Peyer's patch (tissue), 4 donors: ENCODE measurements around the gene ZFPL1. TPM values are rescaled to one million over a fixed set of nuclear protein-coding genes. Genes with fewer than 3 reads are reported as not detected.
A peak's percentile ranks its signal among the peaks of the same experiment; 100 is the strongest.

Experiments used
- DNase-seq, 3 donors: peaks; one replicate each; pipeline ENCODE4 v3.0.0-alpha.2; 2017 to 2019
- H3K27ac ChIP-seq, 4 donors: fragments of 200-600 bp; sonication (generic); one replicate each; pipeline ENCODE4 v1.5.1; 2016 to 2019
- H3K27me3 ChIP-seq, 2 donors: fragments of 200-600 bp; sonication (generic); one replicate each; pipeline ENCODE4 v1.5.1; 2019
- H3K36me3 ChIP-seq, 3 donors: fragments of 200-600 bp; sonication (generic); one replicate each; pipeline ENCODE4 v1.5.1; 2016 to 2019
- H3K4me1 ChIP-seq, 4 donors: fragments of 200-600 bp; sonication (generic); one replicate each; pipeline ENCODE4 v1.5.1; 2016 to 2019
- H3K4me3 ChIP-seq, 4 donors: fragments of 200-600 bp; sonication (generic); 1 replicate in 3 of 4; 2 replicates in 1 of 4; pipeline ENCODE4 v1.5.1; 2016 to 2019; ENCODE audit warnings: mild to moderate bottlenecking in 1 of 4
- H3K9me3 ChIP-seq, 4 donors: fragments of 200-600 bp; sonication (generic); one replicate each; pipeline ENCODE4 v1.5.1; 2016 to 2019; ENCODE audit warnings: mild to moderate bottlenecking in 1 of 4
- CTCF ChIP-seq, 6 experiments: fragments of 450-650 bp in 4 of 6; fragments of 200-600 bp in 2 of 6; sonication (generic) in 1 of 6; IDR thresholded peaks; one replicate each; pipeline ENCODE4 v1.5.1; 2017 to 2019; ENCODE audit warnings: antibody characterized with exemption in 6 of 6, mild to moderate bottlenecking in 3 of 6, moderate library complexity in 1 of 6
- POLR2A ChIP-seq, 2 donors: fragments of 450-650 bp; IDR thresholded peaks; one replicate each; pipeline ENCODE4 v1.5.1; 2017; ENCODE audit warnings: antibody characterized with exemption in 2 of 2, mild to moderate bottlenecking in 2 of 2, moderate library complexity in 2 of 2
- total RNA-seq, 4 donors: library from RNA; depleted of rRNA; stranded (reverse); fragments of >200 nt; gene quantifications; one replicate each; pipeline ENCODE4 v1.1.0, GENCODE V29; 2016

The ZFPL1 gene
- total RNA-seq, 4 donors from 2014 or later = 53.9 to 67.6 (median 55.5) TPM

- Histone ChIP-seq H3K4me3 (peak within 1 kb of the TSS; percentile 73 to 89 (median 82)), H3K36me3 (peaks cover 0 to 53% (median 0%) of the 10 kb centered on the region in 3 donors), H3K27me3 (no peaks in the 10 kb centered on the region), H3K4me1 (peaks cover 0 to 36% (median 5%) of the 10 kb centered on the region in 4 donors), H3K9me3 (no peaks in the 10 kb centered on the region), H3K27ac (peak within 1 kb of the TSS; percentile 88 to 94 (median 92))
- TF ChIP-seq CTCF (IDR thresholded peaks at IDR 0.05) (peak in 1 of 6 experiments; percentile 14), POLR2A (IDR thresholded peaks at IDR 0.05) (no peak)
- peak; percentile 90 to 95 (median 94) for DNase-seq
These were observed 43.0 kb upstream of the ZFPL1 start, which contains the start of gene SAC3D1 for GRCh38 chr11:65040847-65041622. Gene SAC3D1 (plus strand): TSS chr11:65041210. CDS start chr11:65041293, 83 bp downstream.

DNA sequence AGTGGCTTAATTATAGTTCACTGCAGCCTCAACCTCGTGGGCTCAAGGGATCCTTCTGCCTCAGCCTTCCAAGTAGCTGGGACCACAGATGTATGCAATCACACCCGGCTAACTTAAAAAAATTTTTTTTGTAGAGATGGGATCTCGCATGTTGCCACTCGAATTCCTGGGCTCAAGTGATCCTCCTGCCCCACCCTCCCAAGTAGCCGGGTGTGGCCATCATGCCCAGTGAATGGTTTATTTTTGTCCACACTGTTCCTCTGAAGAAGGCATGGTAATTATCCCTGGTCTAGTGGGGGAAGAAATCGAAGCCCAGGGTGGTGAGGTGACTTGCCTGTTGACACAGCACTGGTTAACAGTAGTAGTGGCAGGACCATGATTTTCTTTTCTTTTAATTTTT lies 41.1 kb upstream of the ZFPL1 start:
- Histone ChIP-seq H3K36me3 (peaks cover 0 to 37% (median 0%) of the 10 kb centered on the region in 3 donors), H3K27me3 (no peaks in the 10 kb centered on the region), H3K4me3 (no peak overlapping the region), H3K27ac (no peak overlapping the region), H3K4me1 (peaks cover 0 to 51% (median 5%) of the 10 kb centered on the region in 4 donors), H3K9me3 (no peaks in the 10 kb centered on the region)
- no peak for DNase-seq
- TF ChIP-seq CTCF (IDR thresholded peaks at IDR 0.05) (no peak), POLR2A (IDR thresholded peaks at IDR 0.05) (no peak)

DNA sequence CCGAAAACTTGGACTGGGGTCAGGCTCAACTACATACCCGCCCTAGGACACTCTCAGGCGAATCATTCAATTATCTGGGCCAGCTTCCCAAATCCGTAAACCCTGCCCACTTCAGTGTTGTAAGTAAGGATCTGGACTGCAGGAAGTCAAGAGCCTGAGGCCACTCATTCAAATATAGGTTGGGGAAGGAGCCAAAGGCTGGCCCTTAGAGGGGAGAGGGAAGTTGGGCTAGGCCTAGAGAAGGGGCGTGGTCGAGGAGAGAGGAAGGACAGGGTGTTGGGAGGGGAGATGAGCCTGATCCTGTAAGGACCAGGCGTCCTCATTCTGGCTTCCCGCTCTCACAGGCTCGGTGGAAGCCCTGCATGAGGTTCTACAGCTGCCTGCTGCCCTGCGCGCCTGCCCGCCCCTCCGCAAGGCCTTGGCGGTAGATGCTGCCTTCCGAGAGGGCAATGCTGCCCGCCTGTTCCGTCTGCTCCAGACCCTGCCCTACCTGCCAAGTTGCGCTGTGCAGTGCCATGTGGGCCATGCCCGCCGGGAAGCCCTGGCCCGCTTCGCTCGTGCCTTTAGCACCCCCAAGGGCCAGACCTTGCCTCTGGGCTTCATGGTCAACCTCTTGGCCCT lies 40.0 kb upstream of the ZFPL1 start:
- TF ChIP-seq CTCF (IDR thresholded peaks at IDR 0.05) (no peak), POLR2A (IDR thresholded peaks at IDR 0.05) (no peak)

GRCh38 chr11:65045061-65045460 lies 39.0 kb upstream of the ZFPL1 start:
- H3K4me1 ChIP-seq = peaks cover 0 to 56% (median 5%) of the 10 kb centered on the region in 4 donors
- DNase-seq = no peak
- H3K36me3 ChIP-seq = peaks cover 0 to 21% (median 0%) of the 10 kb centered on the region in 3 donors
- no peak overlapping the region for H3K4me3 ChIP-seq
- TF ChIP-seq POLR2A (IDR thresholded peaks at IDR 0.05) (no peak), CTCF (IDR thresholded peaks at IDR 0.05) (no peak)
- no peaks in the 10 kb centered on the region for H3K9me3 ChIP-seq
- H3K27ac ChIP-seq = peak overlapping the region in 1 of 4 donors; percentile 14
- no peaks in the 10 kb centered on the region for H3K27me3 ChIP-seq

More for the DNA sequence above, 40.0 kb upstream of the ZFPL1 start:
- DNase-seq = no peak
- H3K27ac ChIP-seq = peak overlapping the region in 1 of 4 donors; percentile 14
- peaks cover 0 to 57% (median 5%) of the 10 kb centered on the region in 4 donors for H3K4me1 ChIP-seq
- H3K9me3 ChIP-seq = no peaks in the 10 kb centered on the region
- H3K4me3 ChIP-seq = no peak overlapping the region
- H3K36me3 ChIP-seq = peaks cover 0 to 26% (median 0%) of the 10 kb centered on the region in 3 donors
- H3K27me3 ChIP-seq = no peaks in the 10 kb centered on the region

DNA sequence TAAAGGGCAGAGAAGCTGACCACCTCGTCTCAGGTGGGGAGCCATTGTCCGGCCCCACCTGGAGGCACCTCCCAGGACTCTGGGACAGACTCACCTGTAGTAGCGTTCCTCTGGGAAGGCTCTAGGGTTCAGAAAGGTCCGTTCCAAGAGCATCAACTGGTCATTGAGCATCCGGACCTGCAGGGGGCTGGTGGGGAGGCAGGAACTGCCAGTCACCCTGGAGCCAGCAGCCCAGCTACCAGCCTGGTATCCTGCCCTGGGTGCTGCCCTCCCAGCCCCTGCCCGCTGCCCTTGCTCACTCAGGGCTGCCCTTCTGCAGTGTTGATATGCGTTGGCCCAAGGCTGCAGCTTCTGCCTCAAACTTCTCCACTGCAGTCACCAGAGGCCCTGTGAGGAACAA lies 38.3 kb upstream of the ZFPL1 start:
- no peaks in the 10 kb centered on the region for H3K9me3 ChIP-seq
- no peak for DNase-seq
- H3K4me3 ChIP-seq = no peak overlapping the region
- H3K27ac ChIP-seq = no peak overlapping the region
- TF ChIP-seq CTCF (IDR thresholded peaks at IDR 0.05) = no peak
- TF ChIP-seq POLR2A (IDR thresholded peaks at IDR 0.05) = no peak
- H3K4me1 ChIP-seq = peaks cover 0 to 51% (median 2%) of the 10 kb centered on the region in 4 donors
- peaks cover 0 to 21% (median 0%) of the 10 kb centered on the region in 3 donors for H3K36me3 ChIP-seq
- no peaks in the 10 kb centered on the region for H3K27me3 ChIP-seq
